ENCODE results near the gene FTO.

DNA sequence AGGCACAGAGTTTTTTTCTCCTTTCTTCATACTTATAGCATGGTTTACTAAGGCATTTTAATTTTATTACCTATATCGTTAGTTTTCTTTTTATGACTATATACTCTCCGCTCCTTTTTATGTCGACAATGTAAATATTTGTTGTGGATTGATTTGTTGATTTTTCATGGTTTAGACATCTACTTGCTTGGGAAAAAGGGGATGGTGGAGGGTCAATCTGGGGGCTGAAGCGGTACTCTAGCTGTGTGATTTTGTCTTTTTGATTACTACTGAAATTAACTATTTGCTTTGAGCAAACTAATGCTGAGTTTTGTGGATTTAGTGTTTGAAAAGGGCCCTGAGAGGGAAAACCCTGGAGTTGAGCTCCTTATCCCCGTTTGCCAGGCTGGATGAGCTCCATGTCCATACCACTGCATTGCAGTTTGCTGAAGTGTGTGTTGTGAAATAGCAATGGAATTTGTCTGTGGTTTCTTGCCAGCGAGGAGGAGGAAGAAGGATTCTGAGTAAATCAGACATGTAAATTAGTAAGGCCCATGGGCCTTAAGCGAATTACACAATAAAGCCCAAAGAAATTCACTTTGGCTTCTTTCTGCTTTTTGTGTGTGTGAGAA, 72.0 kb downstream of the FTO start:
- no peak for TF ChIP-seq CTCF (IDR thresholded peaks at IDR 0.05; ENCODE audit: poor library complexity, severe bottlenecking)
- TF ChIP-seq EZH2 (IDR thresholded peaks at IDR 0.05; ENCODE audit: borderline replicate concordance, insufficient read depth, low read length, poor library complexity, severe bottlenecking) = no peak
- no peak for TF ChIP-seq EP300 (conservative IDR thresholded peaks at IDR 0.05; ENCODE audit: poor library complexity, severe bottlenecking)
- TF ChIP-seq REST (IDR thresholded peaks at IDR 0.05; ENCODE audit: borderline replicate concordance) = no peak
- no peak for TF ChIP-seq POLR2AphosphoS5 (IDR thresholded peaks at IDR 0.05)
- no peak for TF ChIP-seq TAF1 (IDR thresholded peaks at IDR 0.05; ENCODE audit: low read depth)

All from neural cell (in vitro differentiated cells).